WTC11 (cell line): ENCODE data around the gene AKAP6. TPM values are rescaled to one million over a fixed set of nuclear protein-coding genes. Genes with fewer than 3 reads are reported as not detected.

ENCODE experiments used
- ATAC-seq: fragments of 200-7000 bp; cut with Tn5 transposase; 2 replicates; pipeline ENCODE4 v1.10.0; 2021; ENCODE audit warnings: mild to moderate bottlenecking, moderate library complexity
- CTCF ChIA-PET: fragments of 300-600 bp; sonication (Branson Sonifier 250); formaldehyde crosslinking; loops from one replicate; lab custom pipeline; 2021; ENCODE audit warnings: antibody characterized with exemption; lab: Charles Lee
- POLR2A ChIA-PET: fragments of 350-600 bp; sonication (Branson Sonifier 250); formaldehyde crosslinking; loops from one replicate; lab custom pipeline; 2021; ENCODE audit warnings: antibody characterized with exemption; lab: Charles Lee
- DNase-seq: peaks from one replicate; pipeline ENCODE4 v3.0.0; 2021; ENCODE audit warnings: low spot score
- H3K27ac Mint-ChIP-seq: 2 replicates; pipeline ENCODE4 v1.8.0; 2021; ENCODE audit warnings: mixed read lengths
- H3K27me3 Mint-ChIP-seq: 2 replicates; pipeline ENCODE4 v1.8.0; 2021; ENCODE audit warnings: low read depth, mild to moderate bottlenecking, moderate library complexity, mixed read lengths
- H3K36me3 Mint-ChIP-seq: 2 replicates; pipeline ENCODE4 v1.8.0; 2021; ENCODE audit warnings: mixed read lengths
- H3K4me1 Mint-ChIP-seq: 2 replicates; pipeline ENCODE4 v1.8.0; 2022; ENCODE audit warnings: mixed read lengths
- H3K4me3 Mint-ChIP-seq: 2 replicates; pipeline ENCODE4 v1.8.0; 2021; ENCODE audit warnings: mild to moderate bottlenecking, moderate library complexity, mixed read lengths
- H3K9me3 Mint-ChIP-seq: 2 replicates; pipeline ENCODE4 v1.8.0; 2021; ENCODE audit warnings: mixed read lengths
- ATF1 ChIP-seq: sonication (generic); formaldehyde crosslinking; IDR thresholded peaks from 2 replicates; pipeline ENCODE4 v1.8.1; 2023; ENCODE audit warnings: mild to moderate bottlenecking, moderate library complexity, missing genetic modification reagents
- CREB1 ChIP-seq: sonication (generic); formaldehyde crosslinking; IDR thresholded peaks from 2 replicates; pipeline ENCODE4 v1.8.0; 2023; ENCODE audit warnings: mild to moderate bottlenecking, missing genetic modification reagents
- ELF4 ChIP-seq: sonication (generic); formaldehyde crosslinking; IDR thresholded peaks from 2 replicates; pipeline ENCODE4 v1.8.1; 2022; ENCODE audit warnings: low read depth, mild to moderate bottlenecking, moderate library complexity, missing genetic modification reagents
- EMX1 ChIP-seq: fragments of 250-450 bp; sonication (Bioruptor Pico); IDR thresholded peaks from 2 replicates; pipeline ENCODE4 v1.8.0; 2021; ENCODE audit warnings: mild to moderate bottlenecking
- ETV6 ChIP-seq: sonication (generic); formaldehyde crosslinking; IDR thresholded peaks from 2 replicates; pipeline ENCODE4 v1.8.1; 2022; ENCODE audit warnings: mild to moderate bottlenecking, missing genetic modification reagents
- FOXK1 ChIP-seq: sonication (generic); formaldehyde crosslinking; IDR thresholded peaks from 2 replicates; pipeline ENCODE4 v1.8.0; 2022; ENCODE audit warnings: mild to moderate bottlenecking, moderate library complexity, missing genetic modification reagents
- GTF2I ChIP-seq: fragments of 250-450 bp; sonication (Bioruptor Pico); conservative IDR thresholded peaks from 2 replicates; pipeline ENCODE4 v1.4.0; 2021; ENCODE audit warnings: mild to moderate bottlenecking
- KAT7 ChIP-seq: sonication (generic); formaldehyde crosslinking; IDR thresholded peaks from 2 replicates; pipeline ENCODE4 v1.8.1; 2023; ENCODE audit warnings: missing genetic modification reagents, mild to moderate bottlenecking, borderline replicate concordance
- MYBL2 ChIP-seq: sonication (generic); formaldehyde crosslinking; IDR thresholded peaks from 2 replicates; pipeline ENCODE4 v1.8.1; 2023; ENCODE audit warnings: mild to moderate bottlenecking, moderate library complexity, missing genetic modification reagents
- NFE2L1 ChIP-seq: sonication (generic); formaldehyde crosslinking; IDR thresholded peaks from 2 replicates; pipeline ENCODE4 v1.8.1; 2023; ENCODE audit warnings: missing genetic modification reagents
- NFYB ChIP-seq: sonication (generic); formaldehyde crosslinking; conservative IDR thresholded peaks from 2 replicates; pipeline ENCODE4 v1.8.0; 2022; ENCODE audit warnings: low read depth, missing genetic modification reagents
- NR2C2 ChIP-seq: sonication (generic); formaldehyde crosslinking; IDR thresholded peaks from 2 replicates; pipeline ENCODE4 v1.8.0; 2022; ENCODE audit warnings: mild to moderate bottlenecking, missing genetic modification reagents
- OVOL2 ChIP-seq: fragments of 250-450 bp; sonication (Bioruptor Pico); IDR thresholded peaks from 2 replicates; pipeline ENCODE4 v1.9.0; 2021; ENCODE audit warnings: mild to moderate bottlenecking, borderline replicate concordance
- PRRX2 ChIP-seq: fragments of 250-450 bp; sonication (Bioruptor Pico); IDR thresholded peaks from 2 replicates; pipeline ENCODE4 v1.8.0; 2021; ENCODE audit warnings: mild to moderate bottlenecking
- TP53 ChIP-seq: sonication (generic); formaldehyde crosslinking; IDR thresholded peaks from 2 replicates; pipeline ENCODE4 v1.8.1; 2023; ENCODE audit warnings: mild to moderate bottlenecking, missing genetic modification reagents
- ZNF121 ChIP-seq: sonication (generic); formaldehyde crosslinking; IDR thresholded peaks from 2 replicates; pipeline ENCODE4 v1.8.0; 2023; ENCODE audit warnings: missing genetic modification reagents
- ZNF232 ChIP-seq: sonication (generic); formaldehyde crosslinking; IDR thresholded peaks from 2 replicates; pipeline ENCODE4 v1.8.0; 2022; ENCODE audit warnings: mild to moderate bottlenecking, missing genetic modification reagents
- ZNF263 ChIP-seq: sonication (generic); formaldehyde crosslinking; IDR thresholded peaks from 2 replicates; pipeline ENCODE4 v1.8.1; 2022; ENCODE audit warnings: low read depth, mild to moderate bottlenecking, moderate library complexity, missing genetic modification reagents
- total RNA-seq: library from RNA; stranded (reverse); gene quantifications from 3 replicates; pipeline ENCODE4 v1.2.3, GENCODE V29; 2021
- TF ChIP-seq, protein P1 (sequence below): sonication (generic); formaldehyde crosslinking; IDR thresholded peaks from 2 replicates; pipeline ENCODE4 v1.8.1; 2023; ENCODE audit warnings: mild to moderate bottlenecking, missing genetic modification reagents, moderate library complexity
- TF ChIP-seq, protein P2 (sequence below): sonication (generic); formaldehyde crosslinking; IDR thresholded peaks from 2 replicates; pipeline ENCODE4 v1.8.0; 2022; ENCODE audit warnings: mild to moderate bottlenecking, missing genetic modification reagents
- TF ChIP-seq, protein P3 (sequence below): sonication (generic); formaldehyde crosslinking; IDR thresholded peaks from 2 replicates; pipeline ENCODE4 v1.8.1; 2023; ENCODE audit warnings: mild to moderate bottlenecking, missing genetic modification reagents, moderate library complexity
- TF ChIP-seq, protein P4 (sequence below): sonication (generic); formaldehyde crosslinking; conservative IDR thresholded peaks from 2 replicates; pipeline ENCODE4 v1.8.1; 2023; ENCODE audit warnings: mild to moderate bottlenecking, low read depth, missing genetic modification reagents, moderate library complexity
- TF ChIP-seq, protein P5 (sequence below): fragments of 250-450 bp; sonication (Bioruptor Pico); conservative IDR thresholded peaks from 2 replicates; pipeline ENCODE4 v1.9.0; 2021; ENCODE audit warnings: mild to moderate bottlenecking
- TF ChIP-seq, protein P6 (sequence below): sonication (generic); formaldehyde crosslinking; IDR thresholded peaks from 2 replicates; pipeline ENCODE4 v1.8.1; 2023; ENCODE audit warnings: mild to moderate bottlenecking, missing genetic modification reagents
- TF ChIP-seq, protein P7 (sequence below): fragments of 250-450 bp; sonication (Bioruptor Pico); IDR thresholded peaks from 2 replicates; pipeline ENCODE4 v1.9.0; 2021; ENCODE audit warnings: moderate library complexity, mild to moderate bottlenecking, inconsistent platforms, borderline replicate concordance
- TF ChIP-seq, protein P8 (sequence below): sonication (generic); formaldehyde crosslinking; conservative IDR thresholded peaks from 2 replicates; pipeline ENCODE4 v1.8.1; 2022; ENCODE audit warnings: mild to moderate bottlenecking, missing genetic modification reagents

The AKAP6 gene
- total RNA-seq, 1 experiment from 2014 or later: 0.63 TPM

DNA sequence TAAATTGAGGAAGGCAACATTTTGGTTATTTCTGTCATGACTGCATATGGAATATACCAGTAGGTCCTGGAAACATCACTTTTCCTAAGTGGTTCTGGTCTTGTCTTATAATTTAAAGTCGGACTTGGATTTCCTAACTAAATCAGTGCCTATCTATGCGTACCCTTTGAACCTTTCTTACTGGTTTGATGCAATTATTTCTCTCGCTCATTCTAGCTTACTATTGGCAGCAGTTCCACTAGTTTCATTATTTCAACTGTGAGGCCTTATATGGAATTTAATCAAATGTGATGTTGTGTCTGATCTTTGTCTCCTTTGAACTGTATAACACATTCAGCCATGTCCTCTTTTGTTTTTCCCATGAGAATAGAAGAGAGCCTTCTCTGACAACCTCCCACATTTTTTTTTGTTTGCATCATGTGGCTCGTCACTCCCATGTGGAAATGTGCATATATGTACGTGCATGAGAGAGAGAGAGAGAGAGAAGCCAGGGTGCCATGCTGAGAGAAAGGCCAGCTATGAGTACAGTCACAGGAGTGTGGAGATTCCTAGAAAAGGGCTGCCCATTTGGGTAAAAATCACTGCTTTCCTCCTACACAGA, 48.0 kb downstream of the AKAP6 start:
- H3K27me3 Mint-ChIP-seq: no peaks in the 10 kb centered on the region
- H3K4me1 Mint-ChIP-seq: peaks cover 13% of the 10 kb centered on the region
- DNase-seq (no peak), ATAC-seq (no peak)
- H3K27ac Mint-ChIP-seq: no peak overlapping the region
- TF ChIP-seq, protein P1, sequence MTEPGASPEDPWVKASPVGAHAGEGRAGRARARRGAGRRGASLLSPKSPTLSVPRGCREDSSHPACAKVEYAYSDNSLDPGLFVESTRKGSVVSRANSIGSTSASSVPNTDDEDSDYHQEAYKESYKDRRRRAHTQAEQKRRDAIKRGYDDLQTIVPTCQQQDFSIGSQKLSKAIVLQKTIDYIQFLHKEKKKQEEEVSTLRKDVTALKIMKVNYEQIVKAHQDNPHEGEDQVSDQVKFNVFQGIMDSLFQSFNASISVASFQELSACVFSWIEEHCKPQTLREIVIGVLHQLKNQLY (CRISPR knock-in tag): no peak
- no peak for TF ChIP-seq OVOL2
- TF ChIP-seq MYBL2 (CRISPR knock-in tag): no peak
- no peak for TF ChIP-seq ETV6 (CRISPR knock-in tag)
- no peak for TF ChIP-seq FOXK1 (CRISPR knock-in tag)
- TF ChIP-seq NR2C2 (CRISPR knock-in tag): no peak
- TF ChIP-seq ZNF232 (CRISPR knock-in tag): no peak
- no peak for TF ChIP-seq EMX1 (CRISPR knock-in tag)
- no peak for TF ChIP-seq TP53 (CRISPR knock-in tag)
- TF ChIP-seq, protein P2, sequence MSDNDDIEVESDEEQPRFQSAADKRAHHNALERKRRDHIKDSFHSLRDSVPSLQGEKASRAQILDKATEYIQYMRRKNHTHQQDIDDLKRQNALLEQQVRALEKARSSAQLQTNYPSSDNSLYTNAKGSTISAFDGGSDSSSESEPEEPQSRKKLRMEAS (CRISPR knock-in tag): no peak
- TF ChIP-seq ZNF121 (CRISPR knock-in tag): no peak
- no peak for TF ChIP-seq NFE2L1 (CRISPR knock-in tag)
- TF ChIP-seq, protein P3, sequence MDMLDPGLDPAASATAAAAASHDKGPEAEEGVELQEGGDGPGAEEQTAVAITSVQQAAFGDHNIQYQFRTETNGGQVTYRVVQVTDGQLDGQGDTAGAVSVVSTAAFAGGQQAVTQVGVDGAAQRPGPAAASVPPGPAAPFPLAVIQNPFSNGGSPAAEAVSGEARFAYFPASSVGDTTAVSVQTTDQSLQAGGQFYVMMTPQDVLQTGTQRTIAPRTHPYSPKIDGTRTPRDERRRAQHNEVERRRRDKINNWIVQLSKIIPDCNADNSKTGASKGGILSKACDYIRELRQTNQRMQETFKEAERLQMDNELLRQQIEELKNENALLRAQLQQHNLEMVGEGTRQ (CRISPR knock-in tag): no peak
- TF ChIP-seq KAT7 (CRISPR knock-in tag): no peak
- TF ChIP-seq GTF2I (CRISPR knock-in tag): no peak
- TF ChIP-seq CREB1 (CRISPR knock-in tag): no peak
- no peak for TF ChIP-seq ELF4
- TF ChIP-seq, protein P4, sequence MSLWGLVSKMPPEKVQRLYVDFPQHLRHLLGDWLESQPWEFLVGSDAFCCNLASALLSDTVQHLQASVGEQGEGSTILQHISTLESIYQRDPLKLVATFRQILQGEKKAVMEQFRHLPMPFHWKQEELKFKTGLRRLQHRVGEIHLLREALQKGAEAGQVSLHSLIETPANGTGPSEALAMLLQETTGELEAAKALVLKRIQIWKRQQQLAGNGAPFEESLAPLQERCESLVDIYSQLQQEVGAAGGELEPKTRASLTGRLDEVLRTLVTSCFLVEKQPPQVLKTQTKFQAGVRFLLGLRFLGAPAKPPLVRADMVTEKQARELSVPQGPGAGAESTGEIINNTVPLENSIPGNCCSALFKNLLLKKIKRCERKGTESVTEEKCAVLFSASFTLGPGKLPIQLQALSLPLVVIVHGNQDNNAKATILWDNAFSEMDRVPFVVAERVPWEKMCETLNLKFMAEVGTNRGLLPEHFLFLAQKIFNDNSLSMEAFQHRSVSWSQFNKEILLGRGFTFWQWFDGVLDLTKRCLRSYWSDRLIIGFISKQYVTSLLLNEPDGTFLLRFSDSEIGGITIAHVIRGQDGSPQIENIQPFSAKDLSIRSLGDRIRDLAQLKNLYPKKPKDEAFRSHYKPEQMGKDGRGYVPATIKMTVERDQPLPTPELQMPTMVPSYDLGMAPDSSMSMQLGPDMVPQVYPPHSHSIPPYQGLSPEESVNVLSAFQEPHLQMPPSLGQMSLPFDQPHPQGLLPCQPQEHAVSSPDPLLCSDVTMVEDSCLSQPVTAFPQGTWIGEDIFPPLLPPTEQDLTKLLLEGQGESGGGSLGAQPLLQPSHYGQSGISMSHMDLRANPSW (CRISPR knock-in tag): no peak
- POLR2A ChIA-PET: no interaction called here
- H3K9me3 Mint-ChIP-seq: no peaks in the 10 kb centered on the region
- H3K36me3 Mint-ChIP-seq: no peaks in the 10 kb centered on the region
- H3K4me3 Mint-ChIP-seq: no peak overlapping the region
- CTCF ChIA-PET: no interaction called here

DNA sequence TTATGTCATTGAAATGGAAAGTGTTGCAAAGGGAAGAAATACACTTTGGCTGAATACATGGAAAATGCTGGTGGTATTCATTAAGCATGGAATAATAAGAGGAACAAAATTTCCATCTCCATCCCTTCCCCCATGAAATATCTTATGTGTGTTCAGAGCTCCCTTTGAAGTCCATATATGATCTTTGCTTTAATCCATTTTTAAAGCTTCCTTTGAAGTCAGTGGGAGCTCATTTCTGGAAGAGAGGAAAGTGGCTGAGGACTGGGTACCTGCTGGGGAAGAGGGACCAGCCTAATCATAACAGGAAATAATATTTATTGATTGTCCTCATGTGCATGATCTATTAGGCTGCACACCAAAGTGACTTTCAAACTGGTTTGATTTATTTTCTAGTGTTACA, 49.2 kb downstream of the AKAP6 start:
- POLR2A ChIA-PET: no interaction called here
- DNase-seq (no peak), ATAC-seq (no peak)
- CTCF ChIA-PET: no interaction called here
- Mint-ChIP-seq H3K4me1 (peaks cover 5% of the 10 kb centered on the region), H3K27me3 (no peaks in the 10 kb centered on the region), H3K4me3 (no peak overlapping the region), H3K36me3 (no peaks in the 10 kb centered on the region), H3K9me3 (no peaks in the 10 kb centered on the region), H3K27ac (no peak overlapping the region)
- no peak for TF ChIP-seq NFYB (CRISPR knock-in tag)
- no peak for TF ChIP-seq PRRX2
- TF ChIP-seq, protein P5, sequence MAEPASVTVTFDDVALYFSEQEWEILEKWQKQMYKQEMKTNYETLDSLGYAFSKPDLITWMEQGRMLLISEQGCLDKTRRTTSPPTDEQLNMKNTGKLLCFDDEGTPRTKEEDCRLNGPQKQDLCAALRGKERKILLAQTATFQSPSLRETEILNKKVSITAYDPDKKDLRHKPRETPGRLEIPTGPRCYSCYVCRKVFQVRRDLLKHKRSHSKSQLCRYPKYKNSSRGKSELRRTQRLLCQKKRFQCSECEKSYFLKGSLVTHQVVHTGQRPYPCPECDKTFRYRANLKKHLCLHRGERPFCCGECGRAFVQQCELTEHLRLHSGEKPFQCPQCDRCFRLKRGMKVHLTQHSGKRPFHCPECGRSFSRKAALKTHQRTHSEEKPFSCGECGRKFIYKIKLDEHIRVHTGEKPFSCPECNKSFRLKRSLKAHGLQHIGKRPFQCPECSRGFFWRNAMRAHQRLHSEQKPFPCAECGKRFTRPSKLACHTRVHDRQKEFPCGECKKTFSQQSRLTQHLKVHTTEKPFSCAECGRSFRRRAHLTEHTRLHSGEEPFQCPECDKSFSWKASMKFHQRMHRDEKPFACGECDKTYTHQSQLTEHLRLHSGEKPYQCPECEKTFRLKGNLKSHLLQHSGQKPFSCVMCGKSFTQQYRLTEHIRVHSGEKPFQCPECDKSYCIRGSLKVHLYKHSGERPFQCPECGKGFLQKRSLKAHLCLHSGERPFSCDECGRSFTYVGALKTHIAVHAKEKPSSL (CRISPR knock-in tag): no peak
- TF ChIP-seq, protein P6, sequence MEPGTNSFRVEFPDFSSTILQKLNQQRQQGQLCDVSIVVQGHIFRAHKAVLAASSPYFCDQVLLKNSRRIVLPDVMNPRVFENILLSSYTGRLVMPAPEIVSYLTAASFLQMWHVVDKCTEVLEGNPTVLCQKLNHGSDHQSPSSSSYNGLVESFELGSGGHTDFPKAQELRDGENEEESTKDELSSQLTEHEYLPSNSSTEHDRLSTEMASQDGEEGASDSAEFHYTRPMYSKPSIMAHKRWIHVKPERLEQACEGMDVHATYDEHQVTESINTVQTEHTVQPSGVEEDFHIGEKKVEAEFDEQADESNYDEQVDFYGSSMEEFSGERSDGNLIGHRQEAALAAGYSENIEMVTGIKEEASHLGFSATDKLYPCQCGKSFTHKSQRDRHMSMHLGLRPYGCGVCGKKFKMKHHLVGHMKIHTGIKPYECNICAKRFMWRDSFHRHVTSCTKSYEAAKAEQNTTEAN: no peak
- no peak for TF ChIP-seq ZNF263
- TF ChIP-seq, protein P7, sequence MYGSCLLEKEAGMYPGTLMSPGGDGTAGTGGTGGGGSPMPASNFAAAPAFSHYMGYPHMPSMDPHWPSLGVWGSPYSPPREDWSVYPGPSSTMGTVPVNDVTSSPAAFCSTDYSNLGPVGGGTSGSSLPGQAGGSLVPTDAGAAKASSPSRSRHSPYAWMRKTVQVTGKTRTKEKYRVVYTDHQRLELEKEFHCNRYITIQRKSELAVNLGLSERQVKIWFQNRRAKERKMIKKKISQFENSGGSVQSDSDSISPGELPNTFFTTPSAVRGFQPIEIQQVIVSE (CRISPR knock-in tag): no peak
- TF ChIP-seq, protein P8, sequence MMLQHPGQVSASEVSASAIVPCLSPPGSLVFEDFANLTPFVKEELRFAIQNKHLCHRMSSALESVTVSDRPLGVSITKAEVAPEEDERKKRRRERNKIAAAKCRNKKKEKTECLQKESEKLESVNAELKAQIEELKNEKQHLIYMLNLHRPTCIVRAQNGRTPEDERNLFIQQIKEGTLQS (CRISPR knock-in tag): no peak
- TF ChIP-seq ATF1 (CRISPR knock-in tag): no peak
